C4-2B (cell line): ENCODE measurements around the gene CMTM8.

Source experiments
- H3K27ac ChIP-seq: fragments of 450-650 bp; 2 replicates; pipeline ENCODE4 v1.5.1; 2017
- ZFX ChIP-seq: fragments of 450-650 bp; IDR thresholded peaks from 2 replicates; pipeline ENCODE4 v1.6.1; 2017
- TF ChIP-seq, protein P1 (sequence below): fragments of 450-650 bp; conservative IDR thresholded peaks from 2 replicates; pipeline ENCODE4 v1.5.1; 2017; ENCODE audit warnings: mild to moderate bottlenecking

Gene CMTM8

DNA sequence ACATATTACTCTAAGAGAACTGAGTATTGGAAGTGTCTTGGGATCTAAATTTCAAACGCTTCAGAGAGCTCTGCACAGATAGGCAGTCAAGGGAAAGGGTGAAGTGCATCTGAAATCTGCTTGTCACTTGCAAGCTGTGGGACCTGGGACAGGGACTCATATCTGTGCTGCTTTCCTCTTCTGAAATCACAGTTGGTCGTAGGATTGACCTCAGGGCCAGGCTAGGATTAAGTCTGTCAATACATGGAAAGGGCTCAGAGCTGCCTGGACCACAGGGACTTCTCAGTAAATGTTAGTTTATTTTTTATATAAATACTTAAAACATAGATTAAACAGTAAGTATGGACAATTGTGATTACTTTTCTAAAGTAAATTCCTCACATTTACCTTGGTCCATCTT is 78.5 kb downstream of the CMTM8 start:
- no peak overlapping the region for H3K27ac ChIP-seq
- TF ChIP-seq, protein P1, sequence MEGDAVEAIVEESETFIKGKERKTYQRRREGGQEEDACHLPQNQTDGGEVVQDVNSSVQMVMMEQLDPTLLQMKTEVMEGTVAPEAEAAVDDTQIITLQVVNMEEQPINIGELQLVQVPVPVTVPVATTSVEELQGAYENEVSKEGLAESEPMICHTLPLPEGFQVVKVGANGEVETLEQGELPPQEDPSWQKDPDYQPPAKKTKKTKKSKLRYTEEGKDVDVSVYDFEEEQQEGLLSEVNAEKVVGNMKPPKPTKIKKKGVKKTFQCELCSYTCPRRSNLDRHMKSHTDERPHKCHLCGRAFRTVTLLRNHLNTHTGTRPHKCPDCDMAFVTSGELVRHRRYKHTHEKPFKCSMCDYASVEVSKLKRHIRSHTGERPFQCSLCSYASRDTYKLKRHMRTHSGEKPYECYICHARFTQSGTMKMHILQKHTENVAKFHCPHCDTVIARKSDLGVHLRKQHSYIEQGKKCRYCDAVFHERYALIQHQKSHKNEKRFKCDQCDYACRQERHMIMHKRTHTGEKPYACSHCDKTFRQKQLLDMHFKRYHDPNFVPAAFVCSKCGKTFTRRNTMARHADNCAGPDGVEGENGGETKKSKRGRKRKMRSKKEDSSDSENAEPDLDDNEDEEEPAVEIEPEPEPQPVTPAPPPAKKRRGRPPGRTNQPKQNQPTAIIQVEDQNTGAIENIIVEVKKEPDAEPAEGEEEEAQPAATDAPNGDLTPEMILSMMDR, result no peak
- TF ChIP-seq ZFX, result no peak

DNA sequence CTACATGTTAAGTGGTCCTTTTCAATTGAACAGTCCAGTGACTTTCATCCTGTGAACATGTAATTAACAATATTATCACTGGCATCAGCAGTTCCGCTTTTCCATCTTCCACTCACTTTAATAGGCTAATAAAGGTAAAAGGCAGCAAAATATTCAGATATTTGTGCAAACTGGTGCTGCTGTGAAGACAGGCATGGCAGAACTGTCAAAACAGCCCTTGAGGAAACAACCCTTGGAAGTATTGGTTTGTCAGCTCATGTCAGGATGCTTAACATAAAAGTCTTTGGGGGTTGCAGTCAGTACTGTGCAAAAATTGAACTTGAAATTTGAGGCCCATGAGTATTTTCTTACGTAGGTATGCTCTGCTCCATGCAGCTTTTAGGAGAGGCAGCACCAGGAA is 81.1 kb downstream of the CMTM8 start:
- H3K27ac ChIP-seq, result no peak overlapping the region
- TF ChIP-seq ZFX, result no peak
- TF ChIP-seq, protein P1, result no peak

DNA sequence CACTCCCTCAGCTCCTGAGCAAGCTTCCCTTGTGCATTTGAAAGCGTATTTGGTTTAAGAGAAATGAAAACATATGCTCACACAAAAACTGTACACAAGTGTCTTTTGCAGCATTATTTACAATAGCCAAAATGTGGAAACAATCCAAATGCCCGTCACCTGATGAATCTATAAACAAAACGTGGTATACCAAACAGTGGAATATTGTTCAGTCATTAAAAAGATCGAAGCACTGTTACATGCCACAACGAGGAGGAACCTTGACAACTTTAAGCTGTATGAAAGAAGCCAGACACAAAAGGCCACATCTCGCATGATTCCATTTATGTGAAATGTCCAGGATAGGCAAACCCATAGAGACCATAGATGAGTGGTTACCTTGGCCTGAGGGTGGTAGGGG is 81.6 kb downstream of the CMTM8 start:
- TF ChIP-seq, protein P1, result no peak
- no peak for TF ChIP-seq ZFX
- H3K27ac ChIP-seq, result no peak overlapping the region

DNA sequence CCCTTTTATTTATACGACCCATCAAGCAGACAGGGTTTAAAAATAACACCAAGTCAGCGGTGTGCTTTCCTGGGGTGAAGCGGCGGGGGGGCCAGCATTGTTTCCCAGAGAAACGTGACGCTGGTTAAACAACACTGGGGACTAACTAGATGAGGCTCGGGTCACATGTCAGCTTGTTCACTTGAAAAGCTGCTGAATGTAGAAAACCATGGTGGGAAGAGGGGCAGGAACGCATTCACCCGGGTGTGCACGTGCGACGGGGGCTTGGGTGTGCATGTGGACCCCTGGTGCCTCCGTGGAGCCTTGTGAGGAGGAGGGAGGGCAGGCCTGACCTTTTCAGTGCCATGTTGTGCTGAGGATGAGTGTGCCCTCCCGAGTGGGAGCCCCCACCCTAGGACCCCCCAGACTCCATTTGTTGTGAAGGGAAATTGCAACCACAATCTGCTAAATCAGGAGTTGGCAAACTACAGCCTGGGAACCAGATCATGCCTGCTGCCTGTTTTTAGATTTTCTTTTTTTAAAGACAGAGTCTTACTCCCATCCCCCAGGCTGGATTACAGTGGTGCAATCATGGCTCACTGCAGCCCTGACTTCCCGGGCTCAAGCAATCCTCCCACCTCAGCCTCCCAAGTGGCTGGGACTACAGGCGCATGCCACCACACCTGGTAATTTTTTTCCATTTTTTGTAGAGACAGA is 82.8 kb downstream of the CMTM8 start:
- TF ChIP-seq ZFX, result no peak
- TF ChIP-seq, protein P1, result no peak
- no peak overlapping the region for H3K27ac ChIP-seq

DNA sequence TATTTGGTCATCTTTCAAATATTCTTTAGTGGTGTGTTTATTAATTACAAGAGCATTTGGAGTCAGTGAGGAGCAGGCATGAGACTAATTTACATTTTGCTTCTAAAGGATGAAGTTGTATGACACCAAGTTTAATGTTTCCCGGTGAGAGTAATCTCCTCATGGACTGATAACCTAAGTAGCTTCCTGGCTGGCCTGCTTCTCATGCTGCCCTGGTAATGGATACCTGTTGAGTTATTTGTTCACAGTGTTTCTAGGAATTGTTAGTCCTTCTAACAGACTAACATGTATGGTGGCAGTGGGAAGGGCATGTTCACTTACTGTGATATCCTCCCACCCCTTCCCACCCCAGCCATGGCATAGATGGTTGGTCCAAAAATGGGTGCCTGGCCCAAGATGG is 83.8 kb downstream of the CMTM8 start:
- TF ChIP-seq, protein P1, result no peak
- no peak for TF ChIP-seq ZFX

DNA sequence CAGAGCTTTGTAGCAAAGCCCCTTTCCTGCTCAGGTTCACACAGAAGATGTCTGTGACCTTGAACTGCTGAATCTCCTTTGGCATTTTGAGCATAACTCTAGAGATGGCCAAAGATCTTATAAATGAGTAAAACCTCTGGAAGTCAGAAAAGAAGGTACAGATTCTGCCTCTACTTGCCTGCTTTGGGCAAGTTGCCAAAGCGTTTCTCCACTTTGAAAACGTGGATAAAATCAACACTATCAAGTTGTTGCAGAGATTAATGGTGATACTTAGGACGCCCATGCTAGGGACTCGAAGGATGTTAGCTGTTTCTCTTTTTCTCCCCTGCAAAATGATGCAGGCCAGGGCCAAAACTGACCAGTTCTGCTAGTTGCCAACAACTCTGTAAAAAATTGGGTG is 85.1 kb downstream of the CMTM8 start:
- TF ChIP-seq, protein P1, result no peak
- no peak for TF ChIP-seq ZFX
- H3K27ac ChIP-seq, result no peak overlapping the region

More for the DNA sequence above, 83.8 kb downstream of the CMTM8 start:
- no peak overlapping the region for H3K27ac ChIP-seq

DNA sequence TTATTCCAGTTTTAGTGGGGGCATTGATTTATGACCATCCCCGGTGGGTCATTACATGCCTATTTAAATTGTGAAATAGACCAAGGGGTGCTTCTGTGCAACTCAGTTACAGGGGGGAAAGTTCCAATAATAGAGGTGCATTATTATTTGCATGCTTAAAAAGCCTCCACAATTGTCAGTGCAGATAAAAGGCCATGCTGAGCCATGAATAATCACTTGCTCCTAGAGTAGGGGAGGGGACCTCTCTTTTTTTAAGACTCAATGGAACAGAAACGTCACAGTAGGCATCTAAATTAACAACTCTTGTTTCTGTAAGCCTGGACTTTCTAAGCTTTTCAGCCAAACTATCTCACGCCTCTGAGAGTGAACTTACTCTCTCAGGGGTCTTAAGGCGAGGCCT is 86.7 kb downstream of the CMTM8 start:
- no peak for TF ChIP-seq ZFX
- TF ChIP-seq, protein P1, result no peak
- H3K27ac ChIP-seq, result no peak overlapping the region
